D721Med (cell line): ENCODE measurements around the gene LSM10.

Experiments used
- DNase-seq: peaks from one replicate; pipeline ENCODE4 v3.0.0; 2011; ENCODE audit warnings: low spot score; ENCODE audit not compliant: insufficient read length
- FAIRE-seq: peaks from 2 replicates; lab custom pipeline; 2011; peaks lifted over from hg19 to GRCh38; lab: Jason Lieb, UNC
- CTCF ChIP-seq: IDR thresholded peaks from 2 replicates; pipeline ENCODE4 v1.5.1; 2012; ENCODE audit warnings: mild to moderate bottlenecking, control low read depth; ENCODE audit not compliant: insufficient read depth; ENCODE audit errors: missing control alignments

Gene LSM10

GRCh38 chr1:36384542-36385409, 12.9 kb downstream of the LSM10 start:
- DNase-seq (no peak), FAIRE-seq (no peak)
- TF ChIP-seq CTCF, result no peak

GRCh38 chr1:36383240-36383639, 14.5 kb downstream of the LSM10 start:
- no peak for DNase-seq
- TF ChIP-seq CTCF, result no peak
- no peak for FAIRE-seq

GRCh38 chr1:36382669-36383068, 15.0 kb downstream of the LSM10 start:
- no peak for TF ChIP-seq CTCF
- no peak for FAIRE-seq
- DNase-seq, result no peak

GRCh38 chr1:36382231-36382630, 15.5 kb downstream of the LSM10 start:
- no peak for DNase-seq
- no peak for FAIRE-seq
- TF ChIP-seq CTCF, result no peak

GRCh38 chr1:36381405-36381804, 16.3 kb downstream of the LSM10 start:
- FAIRE-seq (no peak), DNase-seq (no peak)

GRCh38 chr1:36380782-36381181, 16.9 kb downstream of the LSM10 start:
- DNase-seq (no peak), FAIRE-seq (no peak)

More at GRCh38 chr1:36381405-36381804, 16.3 kb downstream of the LSM10 start:
- no peak for TF ChIP-seq CTCF

More at GRCh38 chr1:36380782-36381181, 16.9 kb downstream of the LSM10 start:
- TF ChIP-seq CTCF, result no peak
